Suprapubic skin (tissue), 4 donors: ENCODE results near the gene WNT9A.

Source experiments
- CTCF ChIP-seq, 2 donors: fragments of 200-600 bp in 1 of 2; fragments of 450-650 bp in 1 of 2; sonication (generic) in 1 of 2; IDR thresholded peaks; one replicate each; pipeline ENCODE4 v1.5.1; 2016 to 2019; ENCODE audit warnings: antibody characterized with exemption in 2 of 2, mild to moderate bottlenecking in 1 of 2, moderate library complexity in 1 of 2
- POLR2A ChIP-seq, 2 donors: fragments of 450-650 bp; IDR thresholded peaks; one replicate each; pipeline ENCODE4 v1.6.1; 2017; ENCODE audit warnings: antibody characterized with exemption in 2 of 2, mild to moderate bottlenecking in 2 of 2, moderate library complexity in 2 of 2
- POLR2AphosphoS5 ChIP-seq, 3 donors: sonication (generic); formaldehyde crosslinking; IDR thresholded peaks; one replicate each; pipeline ENCODE4 v1.6.1; 2017; ENCODE audit warnings: antibody characterized with exemption in 3 of 3

- TF ChIP-seq CTCF (IDR thresholded peaks at IDR 0.05) = no peak
- TF ChIP-seq POLR2A (IDR thresholded peaks at IDR 0.05) = no peak
- TF ChIP-seq POLR2AphosphoS5 (IDR thresholded peaks at IDR 0.05) = no peak
These were observed 55.0 kb downstream of the WNT9A start for GRCh38 chr1:227892489-227893299.
